Esophagus (tissue), 2 donors: Measurements from ENCODE around the gene TMEM38B. TPM values are rescaled to one million over a fixed set of nuclear protein-coding genes. Genes with fewer than 3 reads are reported as not detected.
"Not testable (repeated sequence)": the region's sequence is repeated elsewhere in the genome, so short reads cannot be mapped to it uniquely, and the experiment has no call there.

Source experiments
- H3K27ac ChIP-seq, 2 donors: one replicate each; pipeline ENCODE4 v1.5.1; 2013; ENCODE audit warnings: low read depth in 2 of 2, mild to moderate bottlenecking in 2 of 2, inconsistent platforms in 1 of 2, low read length in 1 of 2, moderate library complexity in 1 of 2
- H3K27me3 ChIP-seq, 2 donors: one replicate each; pipeline ENCODE4 v1.6.1; 2013; ENCODE audit warnings: low read length in 2 of 2, control low read depth in 1 of 2, mild to moderate bottlenecking in 1 of 2; ENCODE audit not compliant: insufficient read depth in 2 of 2, control insufficient read depth in 1 of 2
- H3K36me3 ChIP-seq, 2 donors: one replicate each; pipeline ENCODE4 v1.6.1; 2013; ENCODE audit warnings: low read length in 1 of 2; ENCODE audit not compliant: control insufficient read depth in 2 of 2, insufficient read depth in 2 of 2
- H3K4me1 ChIP-seq, 2 donors: one replicate each; pipeline ENCODE4 v1.6.1; 2013; ENCODE audit warnings: low read length in 1 of 2; ENCODE audit not compliant: control insufficient read depth in 2 of 2, insufficient read depth in 2 of 2
- H3K4me3 ChIP-seq, 2 donors: one replicate each; pipeline ENCODE4 v1.5.1; 2013; ENCODE audit warnings: low read length in 2 of 2, mild to moderate bottlenecking in 2 of 2, low read depth in 1 of 2, moderate library complexity in 1 of 2
- H3K9me3 ChIP-seq, 2 donors: one replicate each; pipeline ENCODE4 v1.6.1; 2013; ENCODE audit warnings: mild to moderate bottlenecking in 2 of 2, low read depth in 1 of 2, low read length in 1 of 2, moderate library complexity in 1 of 2; ENCODE audit not compliant: control insufficient read depth in 2 of 2, insufficient read depth in 1 of 2
- WGBS, 2 donors: extraction: QIAGEN DNeasy Blood & Tissue Kit; methylation state at CpG; one replicate each; pipeline ENCODE4 v1.1.7; 2013; 5-methylcytosine and 5-hydroxymethylcytosine counted together
- polyA plus RNA-seq, 2 donors: library from polyadenylated mRNA; stranded (reverse); fragments of 200-250 nt; gene quantifications; one replicate each; pipeline ENCODE4 v1.2.3, GENCODE V29; 2013
- donor health status: healthy with polysubstance abuse.
- donor health status: Bipolar disorder and iron deficiency.

TMEM38B gene
- polyA plus RNA-seq, 2 donors = 1.6 to 2.8 TPM

GRCh38 chr9:105712297-105712696 is 18.0 kb downstream of the TMEM38B start:
- H3K27me3 ChIP-seq = no peaks in the 10 kb centered on the region
- no peak overlapping the region for H3K4me3 ChIP-seq
- H3K9me3 ChIP-seq = no peaks in the 10 kb centered on the region
- no peak overlapping the region for H3K27ac ChIP-seq
- WGBS, 2 donors = 71 to 85% methylated on average over 1 of the region's 1 CpG
- peaks cover 0 to 4% of the 10 kb centered on the region in 2 donors for H3K36me3 ChIP-seq
- H3K4me1 ChIP-seq = no peaks in the 10 kb centered on the region

GRCh38 chr9:105712773-105713172 is 18.4 kb downstream of the TMEM38B start:
- peaks cover 0 to 4% of the 10 kb centered on the region in 2 donors for H3K36me3 ChIP-seq
- H3K9me3 ChIP-seq = no peaks in the 10 kb centered on the region
- no peak overlapping the region for H3K27ac ChIP-seq
- H3K27me3 ChIP-seq = no peaks in the 10 kb centered on the region
- H3K4me1 ChIP-seq = no peaks in the 10 kb centered on the region
- WGBS, 2 donors = 87 to 92% methylated on average over 6 of the region's 6 CpGs
- no peak overlapping the region for H3K4me3 ChIP-seq

GRCh38 chr9:105713260-105714019 is 19.1 kb downstream of the TMEM38B start:
- H3K36me3 ChIP-seq = peaks cover 0 to 4% of the 10 kb centered on the region in 2 donors
- no peaks in the 10 kb centered on the region for H3K27me3 ChIP-seq
- no peak overlapping the region for H3K27ac ChIP-seq
- no peaks in the 10 kb centered on the region for H3K9me3 ChIP-seq
- 95 to 97% methylated on average over 11 of the region's 11 CpGs for WGBS, 2 donors
- no peak overlapping the region for H3K4me3 ChIP-seq
- no peaks in the 10 kb centered on the region for H3K4me1 ChIP-seq

GRCh38 chr9:105714020-105714331 is 19.6 kb downstream of the TMEM38B start:
- Histone ChIP-seq H3K36me3 (peaks cover 0 to 4% of the 10 kb centered on the region in 2 donors), H3K27ac (no peak overlapping the region), H3K9me3 (no peaks in the 10 kb centered on the region), H3K27me3 (no peaks in the 10 kb centered on the region), H3K4me1 (no peaks in the 10 kb centered on the region), H3K4me3 (no peak overlapping the region)
- WGBS, 2 donors = 91 to 97% methylated on average over 2 of the region's 2 CpGs

GRCh38 chr9:105716146-105716545 is 21.8 kb downstream of the TMEM38B start:
- peaks cover 0 to 2% of the 10 kb centered on the region in 2 donors for H3K36me3 ChIP-seq
- no peaks in the 10 kb centered on the region for H3K9me3 ChIP-seq
- 73 to 81% methylated on average over 1 of the region's 1 CpG for WGBS, 2 donors
- H3K27ac ChIP-seq = no peak overlapping the region
- no peaks in the 10 kb centered on the region for H3K4me1 ChIP-seq
- H3K4me3 ChIP-seq = no peak overlapping the region
- H3K27me3 ChIP-seq = no peaks in the 10 kb centered on the region

- Histone ChIP-seq H3K4me3 (no peak overlapping the region), H3K27me3 (no peaks in the 10 kb centered on the region), H3K9me3 (no peaks in the 10 kb centered on the region), H3K4me1 (no peaks in the 10 kb centered on the region), H3K27ac (no peak overlapping the region), H3K36me3 (no peaks in the 10 kb centered on the region)
- 85 to 88% methylated on average over 3 of the region's 3 CpGs for WGBS, 2 donors
Measured at GRCh38 chr9:105722099-105722498, 27.8 kb downstream of the TMEM38B start.

- Histone ChIP-seq H3K27me3 (no peaks in the 10 kb centered on the region), H3K9me3 (no peaks in the 10 kb centered on the region), H3K36me3 (no peaks in the 10 kb centered on the region), H3K4me1 (no peaks in the 10 kb centered on the region), H3K27ac (no peak overlapping the region), H3K4me3 (no peak overlapping the region)
- 92 to 93% methylated on average over 2 of the region's 2 CpGs for WGBS, 2 donors
Measured at GRCh38 chr9:105725370-105725769, 31.0 kb downstream of the TMEM38B start.

- not testable (repeated sequence) for H3K36me3 ChIP-seq, H3K4me1 ChIP-seq, H3K9me3 ChIP-seq, H3K27ac ChIP-seq, H3K4me3 ChIP-seq, H3K27me3 ChIP-seq
- WGBS, 2 donors = 97% methylated on average over 5 of the region's 5 CpGs
Measured at GRCh38 chr9:105728230-105728629, 33.9 kb downstream of the TMEM38B start.

GRCh38 chr9:105731420-105731819 is 37.1 kb downstream of the TMEM38B start:
- H3K4me1 ChIP-seq, H3K27ac ChIP-seq, H3K27me3 ChIP-seq, H3K4me3 ChIP-seq, H3K9me3 ChIP-seq, H3K36me3 ChIP-seq: not testable (repeated sequence)
- 95 to 100% methylated on average over 2 of the region's 2 CpGs for WGBS, 2 donors

- Histone ChIP-seq H3K27ac (no peak overlapping the region), H3K27me3 (no peaks in the 10 kb centered on the region), H3K4me1 (no peaks in the 10 kb centered on the region), H3K9me3 (peaks cover 0 to 3% of the 10 kb centered on the region in 2 donors), H3K36me3 (no peaks in the 10 kb centered on the region), H3K4me3 (no peak overlapping the region)
Measured at GRCh38 chr9:105735366-105735765, 41.0 kb downstream of the TMEM38B start.
